Body of pancreas (tissue), 4 donors: ENCODE data around the gene ZFP37.
"Not testable (repeated sequence)": the region's sequence is repeated elsewhere in the genome, so short reads cannot be mapped to it uniquely, and the experiment has no call there.

Experiments used
- POLR2A ChIP-seq, 3 donors: fragments of 450-650 bp; IDR thresholded peaks; one replicate each; pipeline ENCODE4 v1.6.1; 2016; ENCODE audit warnings: antibody characterized with exemption in 3 of 3, mild to moderate bottlenecking in 2 of 3
- TF ChIP-seq, protein P1 (sequence below), 7 experiments: fragments of 450-650 bp in 4 of 7; fragments of 200-600 bp in 3 of 7; sonication (generic) in 3 of 7; IDR thresholded peaks; one replicate each; pipeline ENCODE4 v1.5.1; 2016 to 2019; ENCODE audit warnings: antibody characterized with exemption in 7 of 7

DNA sequence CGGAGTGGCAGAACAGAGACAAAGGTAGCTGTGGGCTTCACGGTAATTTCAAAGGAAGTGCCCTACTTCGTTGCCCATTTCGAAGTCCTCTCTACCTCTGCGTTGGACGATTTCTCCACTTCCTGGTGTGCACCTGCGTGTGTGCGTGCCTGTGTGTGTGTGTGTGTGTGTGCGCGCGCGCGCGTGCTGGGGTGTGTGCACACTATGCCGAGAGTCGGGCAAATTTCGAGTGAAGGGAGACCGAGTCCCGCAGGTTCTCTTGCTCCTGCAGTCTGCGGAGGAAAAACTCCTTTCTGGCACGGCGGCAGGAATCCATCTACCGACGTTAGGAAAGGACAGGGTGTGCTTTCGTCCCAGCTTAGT lies 32.6 kb upstream of the ZFP37 start:
- TF ChIP-seq, protein P1, sequence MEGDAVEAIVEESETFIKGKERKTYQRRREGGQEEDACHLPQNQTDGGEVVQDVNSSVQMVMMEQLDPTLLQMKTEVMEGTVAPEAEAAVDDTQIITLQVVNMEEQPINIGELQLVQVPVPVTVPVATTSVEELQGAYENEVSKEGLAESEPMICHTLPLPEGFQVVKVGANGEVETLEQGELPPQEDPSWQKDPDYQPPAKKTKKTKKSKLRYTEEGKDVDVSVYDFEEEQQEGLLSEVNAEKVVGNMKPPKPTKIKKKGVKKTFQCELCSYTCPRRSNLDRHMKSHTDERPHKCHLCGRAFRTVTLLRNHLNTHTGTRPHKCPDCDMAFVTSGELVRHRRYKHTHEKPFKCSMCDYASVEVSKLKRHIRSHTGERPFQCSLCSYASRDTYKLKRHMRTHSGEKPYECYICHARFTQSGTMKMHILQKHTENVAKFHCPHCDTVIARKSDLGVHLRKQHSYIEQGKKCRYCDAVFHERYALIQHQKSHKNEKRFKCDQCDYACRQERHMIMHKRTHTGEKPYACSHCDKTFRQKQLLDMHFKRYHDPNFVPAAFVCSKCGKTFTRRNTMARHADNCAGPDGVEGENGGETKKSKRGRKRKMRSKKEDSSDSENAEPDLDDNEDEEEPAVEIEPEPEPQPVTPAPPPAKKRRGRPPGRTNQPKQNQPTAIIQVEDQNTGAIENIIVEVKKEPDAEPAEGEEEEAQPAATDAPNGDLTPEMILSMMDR (IDR thresholded peaks at IDR 0.05), result not testable (repeated sequence)
- not testable (repeated sequence) for TF ChIP-seq POLR2A (IDR thresholded peaks at IDR 0.05)
